Measurements from ENCODE around the gene CS.
"Not testable (repeated sequence)": the region's sequence is repeated elsewhere in the genome, so short reads cannot be mapped to it uniquely, and the experiment has no call there.

Gene CS

DNA sequence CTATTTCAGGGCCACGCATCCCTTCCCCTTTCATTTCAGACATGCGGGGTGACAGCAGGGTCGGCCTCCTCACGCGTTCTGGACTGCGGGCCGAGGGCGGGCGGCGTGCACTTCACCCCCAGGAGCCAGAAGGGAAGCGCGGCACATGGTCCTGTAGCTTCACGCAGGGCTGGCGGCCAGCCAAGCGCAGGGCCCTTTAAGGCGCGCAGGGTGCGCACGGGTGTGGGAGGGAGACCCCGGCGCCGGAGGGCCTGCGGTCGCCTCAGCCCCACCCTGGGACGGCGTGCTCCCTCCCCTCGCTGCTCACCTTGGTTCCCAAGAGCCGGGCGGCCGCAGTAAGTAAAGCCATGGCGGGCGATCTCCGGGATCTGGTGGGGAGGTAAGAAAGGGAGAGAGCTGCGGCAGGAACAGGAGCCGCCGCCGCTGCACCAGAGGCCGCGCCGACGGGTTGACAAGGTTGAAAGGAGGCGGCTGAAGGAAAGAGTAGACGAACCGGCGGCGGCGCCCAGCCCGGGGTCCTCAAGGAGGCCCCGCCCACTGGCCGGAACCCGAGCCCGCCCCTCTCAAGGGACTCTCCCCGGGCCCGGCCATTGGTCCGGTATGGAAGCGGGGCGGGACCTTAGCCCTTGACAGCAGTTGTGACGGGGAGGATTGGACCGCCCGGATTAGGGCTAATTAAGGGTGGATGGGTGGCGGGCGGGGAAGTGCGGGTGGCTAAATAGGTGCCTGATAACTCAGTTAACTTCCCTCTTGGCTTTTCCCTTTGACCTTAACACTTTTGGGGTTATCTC is at the start of gene CS:
CS (minus strand) TSS at position 478 of the 791 bp plus-strand sequence; CDS start at position 349, 129 bp downstream.
- in situ Hi-C loops (cut with MboI; ENCODE audit: low sequenced_read_pairs) = no loop called here

DNA sequence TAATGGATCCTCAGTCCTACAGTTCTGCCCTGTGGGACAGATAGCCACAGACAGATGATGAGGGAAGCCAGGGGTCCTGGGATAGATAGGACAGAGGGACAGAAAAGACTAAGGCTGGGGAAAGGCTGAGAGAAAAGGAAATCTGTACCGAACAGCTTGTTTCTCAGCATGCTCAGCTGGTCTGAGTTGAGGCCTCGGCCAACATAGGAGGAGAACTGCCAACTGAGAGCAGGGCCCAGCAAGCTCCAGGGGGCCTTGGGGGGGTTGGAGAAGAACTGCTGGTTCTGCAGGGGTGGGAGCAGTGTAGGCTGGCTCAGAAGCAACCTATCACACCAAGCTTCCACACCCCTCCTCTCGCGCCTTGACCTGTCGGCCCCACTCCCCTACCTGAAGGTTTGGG is 48.6 kb upstream of the CS start:
- in situ Hi-C loops (cut with MboI; ENCODE audit: low sequenced_read_pairs) = no loop called here

DNA sequence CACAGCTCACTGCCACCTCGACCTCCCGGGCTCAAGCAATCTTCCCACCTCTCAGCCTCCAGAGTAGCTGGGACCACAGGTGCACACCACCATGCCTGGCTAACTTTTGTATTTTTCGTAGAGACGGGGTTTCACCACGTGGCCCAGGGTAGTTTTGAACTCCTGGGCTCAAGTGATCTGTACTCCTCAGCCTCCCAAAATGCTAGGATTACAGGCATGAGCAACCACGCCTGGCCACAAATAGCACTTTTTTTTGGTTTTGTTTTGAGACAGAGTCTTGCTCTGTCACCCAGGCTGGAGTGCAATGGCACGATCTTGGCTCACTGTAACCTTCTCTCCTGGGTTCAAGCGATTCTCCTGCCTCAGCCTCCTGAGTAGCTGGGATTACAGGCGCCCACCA is 47.1 kb upstream of the CS start:
- in situ Hi-C loops (cut with MboI; ENCODE audit: low sequenced_read_pairs) = not testable (repeated sequence)

DNA sequence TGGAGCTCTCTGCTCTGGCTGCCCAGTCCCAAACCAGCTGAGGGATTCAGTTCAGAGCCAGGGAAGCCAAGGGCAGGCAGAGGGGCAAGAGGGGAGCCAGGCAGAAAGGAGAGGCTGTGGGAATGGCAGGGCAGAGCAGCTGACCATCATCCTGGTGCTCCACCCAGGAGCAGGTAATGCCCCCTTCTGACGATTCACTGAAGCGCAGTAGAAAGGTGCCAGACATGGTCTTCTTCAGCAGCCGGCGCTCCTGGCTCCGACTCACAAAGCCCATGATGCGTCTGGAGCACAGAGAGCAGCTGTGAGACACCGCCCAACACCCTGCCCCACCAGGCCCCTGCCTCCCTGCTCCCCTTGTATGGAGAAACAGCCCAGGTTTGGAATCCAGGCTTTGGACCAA is 46.5 kb upstream of the CS start:
- in situ Hi-C loops (cut with MboI; ENCODE audit: low sequenced_read_pairs) = no loop called here

DNA sequence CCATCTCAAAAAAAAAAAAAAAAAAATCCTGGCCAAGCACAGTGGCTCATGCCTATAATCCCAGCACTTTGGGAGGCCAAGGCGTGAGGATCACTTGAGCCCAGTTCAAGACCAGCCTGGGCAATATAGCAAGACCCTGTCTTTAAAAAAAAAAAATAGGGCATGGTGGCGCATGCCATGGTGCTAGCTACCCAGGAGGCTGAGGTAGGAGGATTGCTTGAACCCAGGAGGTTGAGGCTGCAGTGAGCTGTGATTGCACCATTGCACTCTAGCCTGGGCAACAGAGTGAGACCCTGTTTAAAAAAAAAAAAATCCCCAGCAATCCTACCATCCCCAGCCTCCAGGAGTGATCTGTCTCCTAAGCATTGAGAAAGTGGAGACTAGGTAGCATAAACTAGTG is 42.2 kb upstream of the CS start:
- in situ Hi-C loops (cut with MboI; ENCODE audit: low sequenced_read_pairs) = not testable (repeated sequence)

DNA sequence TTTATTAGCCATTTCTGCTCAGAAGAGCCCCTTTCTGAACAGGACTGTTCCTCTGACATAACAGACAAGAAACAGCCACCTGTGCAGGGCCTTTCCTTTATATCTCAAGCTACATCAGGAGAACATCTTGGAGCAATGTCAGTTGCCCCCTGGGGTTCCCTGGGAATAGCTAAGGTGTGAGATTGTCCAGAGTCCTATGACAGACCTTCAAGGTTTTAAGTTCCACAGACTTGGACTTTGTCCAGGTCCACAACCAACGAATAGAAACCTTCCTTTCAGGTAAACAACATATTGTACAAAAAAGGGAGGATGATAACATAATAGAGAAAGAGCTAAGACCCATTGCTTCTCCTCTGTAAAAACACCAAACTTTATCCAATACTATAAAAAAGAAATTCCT is 41.5 kb upstream of the CS start:
- in situ Hi-C loops (cut with MboI; ENCODE audit: low sequenced_read_pairs) = no loop called here

DNA sequence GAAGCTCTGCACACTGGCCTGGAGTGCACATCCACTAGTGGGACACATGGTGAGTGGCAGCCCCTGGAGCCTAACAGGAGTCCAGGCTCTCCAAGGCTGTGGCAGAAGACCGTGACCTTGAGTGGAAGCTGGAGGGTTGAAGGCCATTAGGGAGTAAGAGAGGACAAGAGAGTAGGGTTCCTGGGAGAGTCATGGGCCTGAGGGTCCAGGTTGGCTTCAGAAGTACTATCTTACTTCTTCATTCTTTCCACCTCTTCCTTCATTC is 39.0 kb upstream of the CS start:
- in situ Hi-C loops (cut with MboI; ENCODE audit: low sequenced_read_pairs) = no loop called here

DNA sequence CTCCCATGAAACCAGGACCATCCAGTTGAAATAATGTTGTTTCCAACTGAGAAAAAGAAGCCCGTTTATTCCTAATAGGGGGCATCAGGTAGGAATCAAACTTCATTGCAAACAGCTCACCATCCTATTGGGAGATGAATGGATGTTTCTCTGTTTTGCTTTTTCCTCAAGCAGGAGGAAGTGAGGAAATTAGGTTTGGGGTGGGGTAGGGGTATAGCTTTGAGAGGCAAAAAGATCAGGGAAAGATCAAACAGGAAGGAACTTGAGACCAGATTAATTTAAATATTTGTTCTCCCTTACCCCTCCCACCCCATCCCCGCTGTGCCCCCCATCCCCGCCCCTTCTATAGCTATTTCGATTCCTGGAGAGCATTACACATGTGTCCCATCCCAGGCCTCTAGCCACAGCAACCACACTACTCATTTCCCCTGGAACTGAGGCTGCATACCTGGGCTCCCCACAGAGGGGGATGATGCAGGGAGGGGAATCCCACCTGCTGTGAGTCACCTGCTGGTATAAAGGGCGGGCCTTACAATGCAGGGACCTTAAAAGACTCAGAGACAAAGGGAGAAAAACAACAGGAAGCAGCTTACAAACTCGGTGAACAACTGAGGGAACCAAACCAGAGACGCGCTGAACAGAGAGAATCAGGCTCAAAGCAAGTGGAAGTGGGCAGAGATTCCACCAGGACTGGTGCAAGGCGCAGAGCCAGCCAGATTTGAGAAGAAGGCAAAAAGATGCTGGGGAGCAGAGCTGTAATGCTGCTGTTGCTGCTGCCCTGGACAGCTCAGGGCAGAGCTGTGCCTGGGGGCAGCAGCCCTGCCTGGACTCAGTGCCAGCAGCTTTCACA is 38.4 kb upstream of the CS start, which contains the start of gene IL23A:
IL23A (plus strand) TSS at position 577 of the 850 bp plus-strand sequence; CDS start at position 738, 161 bp downstream.
- in situ Hi-C loops (cut with MboI; ENCODE audit: low sequenced_read_pairs) = no loop called here

DNA sequence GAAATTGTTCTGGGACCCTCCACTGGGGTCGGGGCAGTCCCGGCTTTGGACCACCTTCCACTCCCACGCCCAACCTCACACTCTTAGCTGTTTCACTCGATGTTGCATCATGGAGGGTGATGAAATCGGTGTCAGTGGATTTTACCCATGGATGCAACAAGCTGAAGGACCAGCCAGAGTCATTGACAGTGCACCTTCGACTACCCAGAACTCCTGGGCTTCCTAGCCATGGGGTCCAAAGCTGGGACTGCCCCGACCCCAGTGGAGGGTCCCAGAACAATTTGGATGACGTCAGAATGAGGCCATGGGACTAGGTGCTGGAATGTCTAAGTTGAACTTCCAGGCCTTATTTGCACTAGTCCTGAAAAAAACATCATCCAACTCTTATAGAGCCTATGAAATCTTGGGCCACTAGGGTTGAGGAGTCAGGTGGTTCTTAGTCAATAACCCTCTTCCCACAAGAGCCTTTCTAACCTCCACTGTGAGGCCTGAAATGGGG is 37.7 kb upstream of the CS start:
- in situ Hi-C loops (cut with MboI; ENCODE audit: low sequenced_read_pairs) = no loop called here

DNA sequence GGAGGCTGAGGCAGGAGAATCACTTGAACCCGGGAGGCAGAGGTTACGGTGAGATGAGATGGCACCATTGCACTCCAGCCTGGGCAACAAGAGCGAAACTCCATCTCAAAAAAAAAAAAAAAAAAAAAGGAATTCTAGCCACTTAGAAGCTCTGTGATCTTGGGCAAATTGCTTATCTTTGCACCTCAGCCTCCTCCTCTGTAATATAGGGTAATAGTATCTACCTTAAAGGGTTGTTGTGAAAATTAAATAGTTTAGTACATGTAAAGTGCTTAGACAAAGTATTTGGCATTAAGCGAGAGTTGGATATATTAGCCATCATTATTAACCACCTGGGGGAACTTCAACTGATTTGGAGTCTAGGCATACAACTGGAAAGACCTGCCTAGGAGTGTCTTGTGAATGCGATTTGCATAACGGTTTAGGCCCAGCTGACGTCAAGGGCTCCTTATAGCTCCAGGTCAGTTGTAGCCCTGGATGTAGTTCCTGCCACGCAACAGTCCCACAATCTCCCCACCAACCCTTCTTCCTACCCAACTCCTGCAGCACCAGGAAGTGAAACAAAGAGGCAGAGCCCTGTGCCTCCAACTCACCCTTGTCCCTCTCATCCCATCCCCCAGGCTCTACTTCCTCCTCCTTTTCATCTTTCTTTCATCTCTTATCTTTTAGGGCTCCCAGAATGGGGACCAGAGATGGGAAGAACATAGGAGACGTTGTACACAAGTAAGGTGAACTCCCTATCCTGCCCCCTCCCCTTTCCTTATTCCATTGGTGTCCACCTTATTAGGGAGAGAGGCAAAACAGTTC is 36.4 kb upstream of the CS start:
- in situ Hi-C loops (cut with MboI; ENCODE audit: low sequenced_read_pairs) = no loop called here

DNA sequence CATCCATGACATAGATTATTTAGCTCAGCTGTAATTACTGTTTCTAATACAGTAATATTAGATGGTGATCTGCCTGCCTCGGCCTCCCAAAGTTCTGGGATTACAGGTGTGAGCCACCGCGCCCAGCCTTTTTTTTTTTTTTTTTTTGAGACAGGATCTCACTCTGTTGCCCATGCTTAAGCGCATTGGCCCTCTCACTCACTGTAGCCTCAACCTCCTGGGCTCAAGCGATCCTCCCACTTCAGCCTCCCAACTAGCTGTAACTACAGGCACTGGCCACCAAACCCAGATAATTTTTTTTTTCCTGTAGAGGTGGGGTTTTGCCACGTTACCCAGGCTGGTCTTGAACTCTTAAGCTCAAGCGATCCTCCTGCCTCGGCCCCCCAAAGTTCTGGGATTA is 35.4 kb upstream of the CS start:
- in situ Hi-C loops (cut with MboI; ENCODE audit: low sequenced_read_pairs) = not testable (repeated sequence)

DNA sequence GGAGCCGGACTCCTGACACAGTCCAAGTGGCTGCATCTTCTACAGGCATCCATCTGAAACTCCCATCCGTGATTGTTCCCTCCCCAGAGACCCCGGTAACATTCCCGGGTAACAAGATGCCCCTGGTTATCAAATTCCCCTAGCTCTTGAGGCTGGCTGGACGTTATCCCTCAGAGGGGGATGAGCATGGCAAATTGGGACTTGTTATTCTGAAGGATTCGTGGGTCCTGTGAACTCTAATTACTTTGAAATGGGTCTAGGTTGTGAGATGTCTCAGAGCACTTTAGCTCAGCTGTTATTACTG is 34.3 kb upstream of the CS start:
- in situ Hi-C loops (cut with MboI; ENCODE audit: low sequenced_read_pairs) = no loop called here

DNA sequence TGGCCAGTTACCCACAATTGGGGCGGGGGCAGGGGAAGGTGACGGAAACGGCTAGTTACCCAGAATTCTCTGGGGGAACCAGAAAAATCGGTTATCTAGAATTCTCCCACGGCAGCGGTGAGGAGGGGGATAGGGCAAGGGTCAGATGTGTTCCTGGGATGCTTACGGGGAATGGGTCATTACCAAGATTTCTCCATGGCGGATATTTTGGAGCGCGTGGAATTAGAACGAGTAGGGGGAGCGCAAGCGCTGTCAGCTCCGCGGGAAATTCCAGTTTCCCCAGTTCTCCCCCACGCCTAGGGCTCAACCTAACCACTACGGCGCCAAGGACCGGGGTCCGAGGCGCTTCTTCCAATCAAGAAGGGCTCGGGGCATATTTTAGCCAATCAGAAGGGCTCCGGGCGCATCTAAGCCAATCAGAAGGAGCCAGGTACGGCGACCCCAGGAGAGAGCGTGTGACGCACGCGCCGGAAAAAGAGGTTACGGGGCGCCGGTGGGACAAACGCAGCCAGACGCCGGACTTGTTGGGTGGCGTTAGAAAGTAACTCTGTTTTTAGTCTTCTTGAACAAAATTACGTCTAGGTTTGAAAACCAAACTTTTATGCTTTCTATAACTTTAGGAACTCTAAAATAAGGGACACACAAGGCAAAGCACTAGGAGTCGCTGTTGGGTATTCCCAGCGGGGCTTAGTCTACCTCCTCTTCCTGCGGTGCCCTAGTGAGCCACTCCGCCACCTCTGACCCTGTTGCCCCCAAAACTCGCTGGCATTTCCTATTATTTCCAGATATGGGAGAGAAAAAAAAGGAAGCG is 33.8 kb upstream of the CS start, which contains the start of gene PAN2:
PAN2 (minus strand) TSS at position 322 of the 811 bp plus-strand sequence. CDS start 906 bp downstream, outside the sequence.
- in situ Hi-C loops (cut with MboI; ENCODE audit: low sequenced_read_pairs) = no loop called here

DNA sequence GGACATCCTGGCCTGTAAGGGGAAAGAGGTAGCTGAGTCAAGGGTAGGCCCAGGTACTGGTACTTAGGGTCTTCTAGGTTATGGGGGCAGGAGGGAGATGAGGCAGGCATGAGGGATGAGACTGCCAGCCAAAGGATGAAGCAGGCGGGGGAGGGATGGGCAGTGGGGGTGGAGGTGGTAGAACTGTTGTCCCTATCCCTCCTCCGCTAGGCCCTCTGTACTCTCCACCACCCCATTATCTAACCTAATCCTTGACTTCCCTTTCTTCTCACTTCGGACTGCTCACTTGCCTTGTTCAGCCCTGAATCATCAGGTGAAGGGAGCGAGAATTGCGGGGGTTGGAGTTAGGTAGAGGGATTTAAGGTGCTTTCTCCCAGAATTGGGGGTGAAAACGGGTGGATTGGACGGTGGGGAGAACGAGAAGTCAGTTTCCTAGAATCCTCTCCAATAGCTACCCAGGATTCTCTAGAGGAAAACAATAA is 33.1 kb upstream of the CS start:
- in situ Hi-C loops (cut with MboI; ENCODE audit: low sequenced_read_pairs) = no loop called here

DNA sequence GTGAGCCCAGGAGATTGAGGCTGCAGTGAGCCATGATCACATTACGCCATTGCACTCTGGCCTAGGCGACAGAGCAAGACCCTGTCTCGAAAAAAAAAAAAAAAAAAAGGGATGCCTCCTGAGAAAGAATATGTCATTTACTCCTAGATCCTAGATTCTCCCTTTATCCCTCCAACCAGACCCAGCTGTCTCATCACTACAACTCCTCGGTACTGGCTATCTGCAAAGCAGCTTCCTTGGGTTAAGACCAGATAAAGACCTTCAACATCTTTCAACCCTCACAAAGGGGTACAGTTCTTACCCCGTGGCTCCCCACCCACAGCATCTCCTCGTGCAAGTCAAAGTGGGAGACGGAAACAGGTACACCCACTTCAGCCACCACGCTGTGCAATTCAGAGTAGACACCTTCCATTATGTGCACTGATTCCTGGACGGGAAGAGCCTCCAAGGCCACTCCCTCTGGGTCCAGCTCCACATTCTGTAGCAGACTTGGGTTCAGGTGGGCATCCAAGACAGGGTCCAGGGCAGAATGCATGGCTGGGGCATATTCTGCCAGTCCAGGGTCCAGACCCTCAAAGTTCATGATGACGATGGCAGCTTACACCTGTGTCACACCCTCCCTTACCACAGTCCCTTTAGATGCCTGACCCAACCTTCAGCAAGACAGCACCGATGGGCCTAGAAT is 32.5 kb upstream of the CS start:
- in situ Hi-C loops (cut with MboI; ENCODE audit: low sequenced_read_pairs) = no loop called here

DNA sequence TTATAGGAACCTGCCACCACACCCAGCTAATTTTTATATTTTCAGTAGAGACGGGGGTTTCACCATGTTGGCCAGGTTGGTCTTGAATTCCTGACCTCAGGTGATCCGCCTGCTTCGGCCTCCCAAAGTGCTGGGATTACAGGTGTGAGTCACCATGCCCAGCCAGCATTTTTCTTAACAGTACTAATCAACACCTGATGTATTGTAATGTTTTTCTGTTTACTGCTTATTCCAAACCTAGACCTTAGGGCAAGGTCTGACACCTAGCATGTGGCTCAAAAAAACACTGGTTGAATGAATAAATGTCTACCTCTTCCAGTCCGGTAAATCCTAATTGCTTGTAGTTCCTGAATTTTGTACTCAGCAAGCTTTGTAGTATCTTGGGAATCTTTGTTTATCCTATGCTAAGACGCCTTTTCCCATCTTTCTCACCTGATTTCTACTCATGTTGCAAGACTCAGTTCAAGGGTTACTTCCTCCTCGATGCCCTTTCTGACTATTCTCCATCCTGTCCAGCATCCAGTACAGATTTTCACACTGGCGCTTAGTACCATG is 30.9 kb upstream of the CS start:
- in situ Hi-C loops (cut with MboI; ENCODE audit: low sequenced_read_pairs) = no loop called here

DNA sequence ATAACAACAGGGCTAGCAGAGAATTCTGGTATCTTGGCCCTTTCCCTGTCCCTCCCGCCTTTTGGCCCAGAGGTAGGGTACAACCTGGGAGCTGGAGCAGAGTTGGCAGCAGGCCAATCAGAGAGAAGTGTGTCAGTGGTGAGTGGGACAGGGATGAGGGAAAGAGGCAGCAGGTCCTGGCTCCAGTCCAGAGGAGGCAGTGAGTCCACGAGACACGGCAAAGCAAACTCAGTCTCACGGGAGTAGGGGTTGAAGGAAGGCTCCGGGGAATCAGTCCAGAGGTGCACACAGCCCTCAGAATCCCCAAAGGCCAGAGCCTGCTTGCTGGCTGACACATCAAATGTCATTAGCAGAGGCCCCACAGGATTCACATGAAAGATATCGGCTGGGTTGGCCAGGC is 26.4 kb upstream of the CS start:
- in situ Hi-C loops (cut with MboI; ENCODE audit: low sequenced_read_pairs) = no loop called here

DNA sequence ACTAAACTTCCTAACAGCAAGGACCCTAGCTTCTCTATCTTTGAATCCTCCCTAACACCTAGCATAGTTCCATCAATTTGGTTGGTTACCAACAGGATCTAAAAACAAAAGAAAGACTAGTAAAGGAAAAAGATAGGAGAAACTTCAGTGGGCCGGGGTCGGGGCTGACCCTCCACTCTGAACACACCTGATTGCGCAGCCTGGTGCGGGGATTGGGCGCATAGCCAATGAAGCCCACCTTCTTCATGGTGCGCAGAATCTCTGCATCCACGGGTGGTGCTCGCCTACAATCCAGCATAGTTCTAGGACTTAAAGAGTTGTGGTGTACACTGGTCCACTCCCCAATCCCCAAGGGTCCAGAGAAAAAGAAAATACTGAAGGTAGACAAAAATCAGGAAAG is 26.0 kb upstream of the CS start:
- in situ Hi-C loops (cut with MboI; ENCODE audit: low sequenced_read_pairs) = no loop called here

DNA sequence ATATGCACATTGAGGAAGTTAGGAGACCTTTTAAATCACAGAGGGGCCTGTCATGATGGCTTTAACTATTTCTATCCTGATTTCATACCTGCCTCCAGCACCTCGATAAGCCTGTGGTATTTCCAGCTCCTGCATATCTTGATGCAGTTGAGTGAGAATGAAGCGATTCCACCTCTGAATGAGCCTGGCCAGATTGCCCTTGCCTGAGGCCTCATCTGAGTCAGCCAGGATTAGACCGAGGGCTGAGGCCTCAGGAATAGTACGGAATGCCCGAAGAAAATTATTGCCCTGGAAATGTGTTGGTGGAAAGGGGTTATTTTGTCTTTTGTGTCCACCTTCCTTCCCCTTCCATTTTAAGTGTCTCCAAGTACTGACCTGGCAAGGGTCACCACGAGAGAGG is 24.1 kb upstream of the CS start:
- in situ Hi-C loops (cut with MboI; ENCODE audit: low sequenced_read_pairs) = no loop called here

DNA sequence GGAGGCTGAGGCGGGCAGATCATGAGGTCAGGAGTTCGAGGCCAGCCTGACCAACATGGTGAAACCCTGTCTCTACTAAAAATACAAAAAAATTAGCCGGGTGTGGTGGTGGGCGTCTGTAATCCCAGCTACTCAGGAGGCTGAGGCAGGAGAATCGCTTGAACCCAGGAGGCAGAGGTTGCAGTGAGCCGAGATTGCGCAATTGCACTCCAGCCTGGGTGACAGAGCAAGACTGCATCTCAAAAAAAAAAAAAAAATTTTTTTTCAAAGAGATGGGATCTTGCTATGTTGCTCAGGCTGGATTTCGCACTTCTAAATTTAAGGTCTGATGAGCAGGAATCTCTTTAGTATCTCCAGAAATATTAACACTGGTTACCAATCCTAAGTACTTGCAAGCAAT is 21.5 kb upstream of the CS start:
- in situ Hi-C loops (cut with MboI; ENCODE audit: low sequenced_read_pairs) = not testable (repeated sequence)

Measured in HL-60/S4 treated with phorbol 12-myristate 13-acetate at 8.2 ng/mL for 4 days and 3 days (cell line).